GM21723 (cell line): ENCODE measurements around the gene SNX9.
"Not testable (repeated sequence)": the region's sequence is repeated elsewhere in the genome, so short reads cannot be mapped to it uniquely, and the experiment has no call there.

Experiments
- ATAC-seq: cut with Tn5 transposase; IDR thresholded peaks from one replicate; pipeline ENCODE4 v1.9.1; 2021; ENCODE audit warnings: mild to moderate bottlenecking, moderate library complexity; ENCODE audit not compliant: unreplicated experiment

SNX9 gene

GRCh38 chr6:157823001-157823527, at the start of gene SNX9:
SNX9 (plus strand) TSS chr6:157823246; CDS start chr6:157823435, 189 bp downstream.
- peak; percentile 75 for ATAC-seq

GRCh38 chr6:157773248-157773773, 49.7 kb upstream of the SNX9 start:
- no peak for ATAC-seq

DNA sequence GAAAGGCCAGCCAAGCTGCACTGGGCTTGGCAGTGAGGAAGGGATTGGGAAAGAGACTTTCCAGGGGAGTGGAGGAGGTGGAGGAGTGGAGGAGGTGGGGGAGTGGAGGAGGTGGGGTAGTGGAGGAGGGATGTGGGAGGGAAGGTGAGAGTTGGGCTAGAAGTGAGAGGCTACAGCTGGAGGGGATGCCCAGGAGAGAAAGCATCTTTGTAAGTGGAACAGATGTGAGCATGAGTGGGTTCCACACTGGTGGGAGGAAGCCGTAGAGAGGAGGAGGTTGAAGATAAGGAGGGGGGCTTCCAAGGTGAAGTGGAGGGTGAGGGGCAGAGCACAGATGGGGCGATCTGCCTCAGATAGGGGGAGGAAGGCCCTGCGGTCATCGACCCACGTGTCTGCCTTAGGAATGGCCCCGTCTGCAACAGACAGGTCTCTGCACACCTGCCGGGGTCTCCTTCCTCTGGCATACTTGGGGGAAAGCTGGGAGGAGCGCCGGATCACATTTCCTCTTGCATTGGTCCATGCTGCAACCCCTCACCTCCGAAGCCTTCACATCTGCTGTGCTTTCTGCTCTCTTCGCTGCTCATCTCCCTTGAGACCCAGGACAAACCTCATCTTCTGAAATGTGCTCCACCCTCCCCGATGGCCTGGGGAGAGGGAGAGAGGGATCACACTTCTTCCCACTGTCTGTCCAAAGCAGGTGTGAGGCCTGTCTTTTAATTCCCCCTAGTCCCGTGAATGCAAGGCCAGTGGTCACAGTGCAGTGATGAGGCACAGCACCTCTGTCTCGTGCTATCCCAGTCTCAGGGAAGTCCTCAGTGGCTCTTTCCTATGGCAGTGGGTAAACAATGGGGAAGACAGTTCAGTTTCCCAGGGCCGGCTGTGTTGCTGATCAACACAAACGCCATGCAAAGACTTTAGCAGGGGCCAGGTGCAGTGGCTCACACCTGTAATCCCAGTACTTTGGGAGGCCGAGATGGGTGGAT, 48.6 kb upstream of the SNX9 start:
- no peak for ATAC-seq

DNA sequence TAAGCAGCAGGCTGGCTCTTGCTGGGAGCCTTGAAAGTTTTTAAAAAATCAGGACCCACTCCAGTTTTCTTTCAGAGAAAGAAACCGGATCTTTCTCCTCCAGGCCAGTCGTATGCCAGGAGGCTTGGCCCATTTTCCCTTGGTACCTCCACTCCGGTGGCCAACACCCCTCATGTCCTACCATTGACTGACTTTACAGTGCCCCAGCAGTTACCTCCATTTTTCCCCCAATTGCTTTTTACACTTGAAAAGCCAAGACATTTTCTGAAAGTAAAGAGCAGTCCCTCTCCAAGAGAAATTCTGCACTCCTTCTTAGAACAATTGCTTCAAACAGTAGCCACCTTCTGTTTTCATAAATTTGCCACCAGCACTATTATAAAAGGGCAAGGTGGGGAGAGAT, 47.7 kb upstream of the SNX9 start:
- ATAC-seq = no peak

DNA sequence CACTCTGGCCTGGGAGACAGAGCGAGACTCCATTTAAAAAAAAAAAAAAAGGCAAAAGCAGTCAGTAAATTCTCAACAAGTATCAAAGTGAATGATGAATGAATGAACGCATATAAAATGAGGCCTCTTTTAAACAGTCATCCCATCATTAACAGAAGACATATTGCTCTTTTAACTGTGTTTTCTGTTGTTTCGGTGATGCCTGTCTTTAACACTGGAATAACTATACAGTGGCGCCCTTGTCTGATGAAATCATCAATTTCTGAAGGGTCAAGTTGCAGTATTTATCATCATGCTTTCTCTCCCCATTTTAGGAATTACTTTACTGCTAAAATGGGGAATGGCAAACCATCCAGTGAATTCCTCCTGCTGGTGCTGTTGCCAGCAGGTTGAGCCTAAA, 45.7 kb upstream of the SNX9 start:
- ATAC-seq = no peak

DNA sequence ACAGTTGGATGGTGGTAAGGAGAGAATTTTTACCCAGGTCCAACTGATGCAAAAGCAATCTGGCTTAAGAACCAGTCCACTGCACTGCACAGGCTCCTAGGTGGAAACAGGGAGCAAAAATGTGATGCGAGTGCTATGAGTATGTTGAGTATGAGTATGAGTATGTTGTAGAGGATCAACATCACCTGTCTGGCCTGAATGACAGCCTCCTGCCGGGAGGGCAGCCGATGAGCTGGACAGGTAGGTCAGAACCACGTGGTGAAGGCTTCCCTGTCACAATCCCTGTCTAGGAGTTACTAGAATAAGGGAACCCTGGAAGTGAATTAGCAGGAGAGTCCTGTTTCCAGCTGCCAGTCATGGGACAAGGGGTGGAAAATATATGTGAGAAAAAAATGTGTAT, 44.3 kb upstream of the SNX9 start:
- no peak for ATAC-seq

DNA sequence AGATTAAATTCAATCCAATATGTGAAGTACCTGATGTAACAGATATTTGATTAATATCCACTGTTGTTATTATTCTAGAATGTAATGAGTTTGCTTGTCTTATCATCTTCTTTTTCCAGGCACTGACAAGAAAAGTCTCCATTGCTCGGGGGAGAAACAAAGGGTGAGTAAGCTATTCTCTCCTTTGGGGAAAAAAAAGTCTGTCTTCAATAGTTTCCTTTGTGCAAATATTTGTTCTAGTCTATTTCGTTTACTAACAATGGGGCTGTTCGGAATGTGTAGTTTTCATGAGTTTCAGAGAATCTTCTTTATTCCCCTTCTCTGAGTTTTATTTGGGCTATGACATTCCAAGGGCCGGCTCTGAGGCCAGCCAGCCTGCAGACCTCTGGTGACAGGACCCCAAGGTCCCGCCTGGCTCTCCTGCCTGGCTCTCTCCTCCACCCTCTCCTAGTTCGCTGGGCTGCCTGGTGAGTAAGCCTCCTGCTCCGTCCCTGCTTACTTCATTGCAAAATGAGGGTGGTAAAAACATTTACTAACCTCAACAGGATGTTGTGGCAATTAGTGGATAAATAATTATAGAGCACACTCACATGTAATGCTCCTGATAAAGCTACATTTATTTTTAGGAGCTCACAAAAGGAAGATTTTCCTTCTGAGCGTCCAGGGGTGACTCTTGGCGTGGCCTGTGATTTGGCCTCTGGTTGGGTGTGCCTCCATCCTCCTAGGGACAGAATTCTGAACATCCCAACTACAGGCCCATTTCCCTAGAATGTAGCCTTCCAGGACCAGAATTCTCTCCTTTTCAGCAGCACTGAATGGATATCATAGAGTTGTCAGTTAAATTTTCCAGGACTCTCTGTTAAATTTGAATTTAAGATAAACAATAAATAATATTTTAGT, 43.1 kb upstream of the SNX9 start:
- ATAC-seq = no peak

DNA sequence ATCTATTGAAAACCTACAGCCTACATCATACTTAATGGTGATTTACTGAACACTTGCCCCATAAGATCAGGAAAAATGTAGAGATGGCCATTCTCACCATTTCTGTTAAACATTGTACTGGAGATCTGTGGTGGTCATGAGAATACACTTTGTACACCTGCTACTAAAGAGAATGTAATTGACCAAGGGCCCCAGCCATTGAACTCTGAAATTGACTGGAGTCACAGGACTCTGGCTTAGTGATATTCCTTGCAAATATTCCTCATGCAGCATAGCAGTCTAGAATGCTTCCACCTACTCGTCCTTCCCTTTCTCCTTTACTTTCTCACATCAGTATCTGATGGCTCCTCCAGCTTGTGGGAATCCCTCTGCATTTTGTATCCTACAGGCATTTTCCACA, 37.4 kb upstream of the SNX9 start:
- no peak for ATAC-seq

- ATAC-seq = no peak
These were observed 36.8 kb upstream of the SNX9 start for GRCh38 chr6:157786221-157786620.

DNA sequence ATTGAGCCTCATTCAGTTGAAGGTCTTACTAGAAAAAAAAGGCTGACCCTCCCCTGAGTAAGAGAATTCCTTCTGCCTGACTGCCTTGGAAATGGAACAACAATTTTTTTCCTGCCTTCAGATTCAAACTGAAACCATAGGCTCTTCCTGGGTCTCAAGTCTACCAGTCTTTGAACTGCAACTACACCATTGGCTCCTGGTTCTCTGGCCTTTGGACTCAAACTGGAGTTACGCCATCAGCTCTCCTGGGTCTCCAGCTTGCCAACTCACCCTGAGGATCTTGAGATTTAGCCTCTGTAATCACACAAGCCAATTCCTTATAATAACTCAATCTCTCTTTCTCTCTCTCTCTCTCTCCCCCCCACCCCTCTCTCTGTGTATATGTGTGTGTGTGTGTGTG, 36.0 kb upstream of the SNX9 start:
- ATAC-seq = no peak

DNA sequence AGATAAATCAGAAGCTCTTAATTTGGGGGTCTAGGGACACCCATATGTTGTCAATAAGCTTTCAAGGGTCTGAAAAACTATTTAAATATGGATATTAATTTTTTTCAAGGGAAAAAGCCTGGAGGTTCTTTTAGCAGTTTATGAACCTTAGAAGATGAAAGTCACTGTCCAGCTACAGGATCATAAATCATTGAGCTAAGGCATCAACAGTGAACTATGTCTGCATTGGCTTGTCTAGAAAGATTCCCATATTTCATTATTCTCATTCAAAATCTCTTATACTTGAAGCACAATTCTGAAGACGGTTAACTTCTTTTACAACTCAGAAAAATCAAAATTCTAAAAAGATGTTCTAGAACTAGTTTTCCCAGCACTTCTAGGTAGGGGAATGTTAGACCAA, 34.9 kb upstream of the SNX9 start:
- ATAC-seq = no peak

GRCh38 chr6:157789297-157789696, 33.7 kb upstream of the SNX9 start:
- no peak for ATAC-seq

- ATAC-seq = no peak
These were observed 33.2 kb upstream of the SNX9 start for GRCh38 chr6:157789861-157790260.

GRCh38 chr6:157790548-157791160, 32.4 kb upstream of the SNX9 start:
- ATAC-seq = no peak

DNA sequence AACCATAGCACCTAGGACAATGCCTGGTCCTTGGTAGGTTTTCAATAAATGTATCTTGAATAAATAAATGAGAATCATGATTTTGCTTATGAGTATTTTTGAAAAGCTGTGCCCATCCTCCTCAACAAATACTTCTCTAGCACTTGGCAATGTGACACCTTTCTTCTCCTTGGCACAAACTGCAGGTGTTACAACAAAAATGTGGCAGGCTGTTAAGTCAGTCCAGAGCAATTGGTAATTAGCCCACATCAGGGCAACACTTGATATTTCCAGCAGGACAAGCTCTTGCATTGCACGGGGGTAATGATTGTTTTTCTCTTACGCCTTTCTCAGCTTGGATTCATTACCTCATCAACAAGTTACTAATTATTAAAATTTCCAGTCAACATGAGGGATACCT, 31.6 kb upstream of the SNX9 start:
- ATAC-seq = no peak

DNA sequence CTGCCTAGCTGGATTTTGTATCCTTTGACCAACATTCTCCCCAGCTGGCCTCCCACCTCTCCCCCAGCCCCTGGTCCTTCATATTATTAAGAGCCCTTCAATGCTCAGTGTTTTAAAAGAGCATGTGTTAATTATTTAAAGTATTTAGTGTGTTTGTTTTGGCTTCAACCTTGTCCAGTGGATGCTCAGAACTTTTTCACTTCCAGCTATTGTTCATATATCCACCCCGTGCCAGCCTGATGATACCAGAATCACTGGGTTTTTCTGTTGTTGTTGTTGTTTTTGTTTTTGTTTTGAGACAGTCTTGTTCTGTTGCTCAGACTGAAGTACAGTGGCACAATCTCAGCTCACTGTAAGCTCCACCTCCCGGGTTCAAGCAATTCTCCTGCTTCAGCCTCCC, 30.4 kb upstream of the SNX9 start:
- ATAC-seq = no peak

- ATAC-seq = not testable (repeated sequence)
These were observed 29.0 kb upstream of the SNX9 start for GRCh38 chr6:157794012-157794411.

DNA sequence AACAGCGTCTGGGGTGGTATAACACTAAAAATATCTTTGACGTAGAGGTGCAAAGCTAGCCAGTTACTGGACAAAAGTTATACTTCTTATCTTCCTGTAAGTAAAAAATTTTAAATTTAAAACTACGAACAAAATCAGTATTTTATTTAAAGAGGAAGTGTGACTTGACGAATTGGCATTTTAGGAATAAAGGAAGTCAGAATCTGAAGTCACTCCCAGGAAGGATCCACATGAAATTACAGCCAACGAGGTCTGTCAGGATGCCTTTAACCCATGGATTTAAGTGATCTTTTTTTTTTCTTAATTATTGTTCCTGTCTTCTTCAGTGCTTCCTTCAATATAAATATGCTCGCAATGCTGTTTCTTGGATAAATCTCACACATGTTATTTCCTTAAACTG, 27.2 kb upstream of the SNX9 start:
- ATAC-seq = no peak

DNA sequence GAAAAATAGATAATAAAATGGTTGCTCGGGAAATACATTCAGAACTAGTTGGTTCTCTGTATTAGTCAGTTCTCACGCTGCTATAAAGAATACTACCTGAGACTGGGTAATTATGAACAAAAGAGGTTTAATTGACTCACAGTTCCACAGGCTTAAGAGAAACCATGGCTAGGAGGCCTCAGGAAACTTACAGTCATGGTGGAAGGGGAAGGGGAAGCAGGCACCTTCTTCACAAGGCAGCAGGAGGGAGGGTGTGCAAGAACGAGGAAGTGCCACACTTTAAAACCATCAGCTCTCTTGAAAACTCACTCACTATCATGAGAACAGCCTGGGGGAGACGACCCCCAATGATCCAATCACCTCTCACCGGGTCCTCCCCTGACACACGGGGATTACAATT, 24.2 kb upstream of the SNX9 start:
- ATAC-seq = no peak

GRCh38 chr6:157799561-157799960, 23.5 kb upstream of the SNX9 start:
- ATAC-seq = not testable (repeated sequence)
